IPS DF 19.7 (cell line): ENCODE results near the gene EEFSEC.

Experiments used
- DNase-seq: peaks from one replicate; pipeline ENCODE4 v3.0.0-alpha.2; 2013; ENCODE audit warnings: low read depth, low spot score

Gene EEFSEC

DNA sequence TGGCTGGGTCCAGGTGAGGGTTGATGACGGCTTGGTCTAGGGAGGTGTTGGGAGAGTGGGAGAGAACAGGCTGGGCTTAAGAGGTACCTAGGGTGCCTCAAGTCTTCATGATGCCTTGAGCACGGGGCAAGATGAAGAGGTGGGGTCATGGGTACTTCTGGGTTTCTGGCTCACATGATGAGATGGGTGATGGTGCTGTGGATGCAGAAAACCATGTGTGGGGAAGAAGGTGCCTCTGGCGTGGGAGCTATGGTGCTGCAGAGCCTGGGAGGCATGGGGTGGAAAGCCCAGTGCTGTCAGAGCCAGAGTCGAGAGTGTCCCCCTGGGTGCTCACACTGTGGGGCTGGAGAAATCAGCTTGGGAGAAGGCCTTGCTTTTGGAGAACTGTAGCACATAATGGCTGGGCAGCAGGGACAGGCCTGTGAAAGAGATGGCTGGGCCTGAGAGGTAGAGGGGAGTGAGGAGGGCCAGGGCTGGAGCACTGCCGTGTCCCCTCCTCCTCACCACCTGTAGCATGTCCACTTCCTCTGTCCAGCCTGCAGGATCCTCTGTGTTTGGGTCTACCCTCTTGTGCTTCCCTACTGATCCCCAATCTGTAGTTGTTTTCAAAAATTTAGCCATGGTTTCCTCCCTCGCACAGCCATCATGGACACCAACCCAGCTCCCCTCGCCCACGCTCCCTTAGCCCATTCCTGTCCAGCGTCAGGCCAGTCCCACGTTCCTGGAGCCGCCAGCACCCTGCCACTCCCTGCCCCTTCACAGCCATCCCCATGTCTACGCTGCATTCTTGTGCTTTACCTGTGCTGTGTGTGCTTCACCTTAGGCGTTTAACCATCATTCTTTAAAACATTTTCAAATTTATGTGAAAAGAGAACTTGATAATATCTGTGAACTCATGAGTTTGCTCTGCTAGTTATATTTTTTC, 132.0 kb downstream of the EEFSEC start:
- DNase-seq = no peak

DNA sequence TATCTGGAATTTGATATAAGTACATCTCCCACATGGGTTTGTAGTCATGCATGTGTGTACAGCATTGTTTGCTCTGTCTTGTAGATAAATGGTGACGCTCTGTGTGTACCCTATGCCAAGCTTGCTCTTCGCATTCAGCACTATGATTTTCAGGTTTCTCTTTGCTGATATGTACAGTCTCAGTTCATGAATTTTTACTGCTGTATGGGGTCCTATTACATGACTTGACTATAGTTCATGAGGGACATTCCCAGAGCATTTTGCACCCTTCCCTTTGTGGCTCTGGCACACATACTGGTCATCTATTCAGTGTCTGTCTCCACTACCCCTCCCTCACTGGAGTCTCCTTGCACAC, 132.7 kb downstream of the EEFSEC start:
- DNase-seq = no peak

DNA sequence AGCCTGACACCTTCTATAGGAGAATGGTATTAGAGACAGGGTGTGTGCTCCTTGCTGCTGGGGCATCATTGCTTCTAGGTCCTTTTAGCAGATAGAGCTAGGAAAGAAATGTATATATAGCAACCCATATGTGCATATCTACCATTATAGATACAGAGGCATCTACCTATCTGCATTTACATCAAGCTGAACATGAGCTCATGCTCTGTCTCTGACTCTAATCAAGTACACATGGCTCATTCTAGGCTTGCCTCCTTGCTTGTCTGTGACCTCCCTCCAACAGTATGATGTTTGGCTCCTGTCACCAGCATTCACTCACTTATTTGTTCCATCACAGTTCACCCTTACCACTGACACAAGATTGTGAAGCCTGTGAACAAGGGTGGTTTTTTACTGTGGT, 133.4 kb downstream of the EEFSEC start:
- no peak for DNase-seq

DNA sequence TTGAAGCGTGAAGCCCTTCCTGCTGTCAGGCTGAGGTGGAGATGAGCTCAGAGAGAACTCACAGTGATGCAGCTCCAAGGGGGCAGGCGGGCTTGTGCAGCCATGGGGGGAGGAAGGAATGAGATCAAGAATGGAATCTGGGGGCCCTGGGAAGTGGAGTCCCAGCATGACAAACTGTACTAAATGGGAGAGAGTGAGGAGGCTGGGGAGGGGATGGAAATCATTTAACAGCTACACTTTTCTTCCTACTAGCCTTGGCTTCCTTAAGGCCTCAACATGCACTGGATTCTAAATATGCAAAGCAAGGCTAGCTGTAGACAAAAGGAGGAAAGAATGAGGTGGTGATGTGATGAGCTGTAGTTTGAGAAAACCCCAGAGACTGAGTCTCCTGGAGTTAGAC, 133.9 kb downstream of the EEFSEC start:
- no peak for DNase-seq

DNA sequence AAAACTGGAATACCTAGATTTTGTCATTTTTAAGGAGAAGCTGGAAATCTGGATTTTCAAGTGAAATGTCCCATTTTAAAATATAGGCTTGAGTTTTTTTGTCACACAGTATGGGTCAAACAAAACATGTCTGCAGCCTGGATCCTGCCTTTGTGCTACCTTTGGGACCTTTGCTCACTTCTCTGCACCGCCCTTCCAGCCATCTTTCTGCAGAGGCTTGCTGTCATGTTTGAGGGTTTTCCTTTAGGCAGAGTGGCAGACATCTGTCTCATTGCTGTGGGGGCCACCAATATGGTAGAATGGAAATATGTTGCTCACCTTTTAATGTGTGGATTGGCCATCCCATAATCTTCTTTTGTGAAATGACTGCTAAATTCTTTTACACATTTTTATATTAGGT, 136.3 kb downstream of the EEFSEC start:
- no peak for DNase-seq

DNA sequence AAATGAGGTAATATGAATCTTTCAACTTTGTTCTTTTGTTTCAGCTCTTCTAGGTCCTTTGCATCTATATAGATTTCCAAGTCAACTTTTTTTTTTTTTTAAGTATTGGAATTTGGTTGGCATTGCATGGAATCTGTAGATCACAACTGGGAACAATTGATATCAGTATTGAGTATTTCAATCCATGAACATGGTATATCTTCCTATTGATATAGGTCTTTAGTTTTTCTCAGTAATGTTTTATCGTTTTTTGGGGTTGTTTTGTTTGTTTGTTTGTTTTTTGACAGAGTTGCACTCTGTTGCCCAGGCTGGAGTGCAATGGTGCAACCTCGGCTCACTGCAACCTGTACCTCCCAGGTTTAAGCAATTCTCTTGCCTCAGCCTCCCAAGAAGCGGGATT, 137.2 kb downstream of the EEFSEC start:
- DNase-seq = no peak

DNA sequence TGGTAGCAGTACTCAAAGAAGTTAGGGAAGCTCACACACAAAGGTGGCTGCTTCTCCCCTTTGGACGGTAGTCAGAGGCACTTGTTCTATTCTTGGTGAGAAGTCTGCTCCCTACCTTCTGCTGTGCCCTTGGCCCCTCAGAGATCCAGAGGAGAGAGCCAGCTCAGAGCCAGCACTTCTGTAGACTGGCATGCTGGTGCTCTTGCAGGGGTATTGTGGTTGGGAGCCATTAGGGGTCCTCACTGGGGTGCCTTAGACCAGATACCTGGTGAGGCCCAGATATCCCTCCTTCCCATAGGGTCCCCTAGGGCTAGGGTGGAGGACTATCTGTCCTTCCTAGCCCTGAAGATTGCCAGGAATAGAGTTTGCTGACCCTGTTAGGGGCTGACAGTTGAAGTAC, 140.6 kb downstream of the EEFSEC start:
- DNase-seq = no peak

DNA sequence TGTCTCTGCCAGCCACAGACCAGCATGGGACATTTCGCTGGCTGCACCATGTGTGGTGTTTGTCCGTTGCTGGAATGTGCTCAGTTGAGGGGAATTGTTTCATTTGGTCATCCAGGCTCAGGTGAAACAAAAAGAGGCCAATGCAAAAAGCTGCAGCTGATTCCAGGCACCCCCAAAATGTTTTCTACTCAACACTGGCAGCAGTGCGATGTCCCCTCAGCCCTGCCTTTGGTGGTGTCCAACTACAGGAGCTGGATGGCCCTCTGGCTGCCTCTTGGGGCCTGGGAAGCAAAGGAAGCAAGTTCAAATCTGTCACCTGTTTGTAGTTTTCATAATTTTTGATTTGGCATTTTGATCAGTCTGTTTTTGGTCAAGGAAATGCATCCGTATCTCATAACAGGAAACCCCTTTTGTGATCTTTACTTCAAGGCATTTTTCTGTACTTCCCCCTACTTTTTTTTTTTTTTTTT, 141.8 kb downstream of the EEFSEC start:
- no peak for DNase-seq

DNA sequence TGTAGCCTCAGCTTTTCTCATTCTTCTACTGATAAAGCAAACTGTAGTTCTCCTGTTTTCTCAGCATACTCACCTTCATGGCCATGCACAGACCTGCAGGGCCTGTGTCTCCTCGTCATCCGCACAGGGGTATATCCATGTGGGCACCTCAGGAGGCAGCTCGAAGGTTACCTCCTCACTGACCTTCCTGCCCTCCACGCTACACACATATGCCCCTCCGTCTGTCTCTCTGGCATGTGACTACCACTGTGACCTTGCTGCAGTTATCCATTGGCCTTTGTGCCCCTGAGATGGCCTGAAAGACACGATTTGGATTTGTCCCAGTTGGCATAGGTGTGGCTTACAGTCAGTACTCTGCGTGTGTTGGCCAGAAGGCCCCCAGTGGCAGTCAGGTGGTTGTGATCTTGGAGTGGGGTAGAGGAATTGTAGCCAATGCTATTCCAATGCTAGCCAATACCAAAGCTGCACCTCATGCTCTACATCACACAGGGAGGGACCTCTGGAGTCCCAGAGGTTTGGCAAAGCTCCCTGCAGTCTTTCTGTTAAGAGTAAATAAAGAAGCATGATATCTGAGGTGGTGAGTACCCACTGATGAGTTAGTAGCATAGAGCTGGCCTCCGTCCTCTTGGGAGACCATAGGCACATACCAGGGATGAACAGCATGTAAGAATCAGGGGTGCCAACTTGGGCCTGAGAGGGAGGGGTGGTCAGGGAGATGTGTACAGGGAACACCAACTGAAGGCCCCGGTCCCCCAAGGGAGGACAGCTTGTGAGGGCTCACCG, 143.4 kb downstream of the EEFSEC start:
- DNase-seq = no peak

DNA sequence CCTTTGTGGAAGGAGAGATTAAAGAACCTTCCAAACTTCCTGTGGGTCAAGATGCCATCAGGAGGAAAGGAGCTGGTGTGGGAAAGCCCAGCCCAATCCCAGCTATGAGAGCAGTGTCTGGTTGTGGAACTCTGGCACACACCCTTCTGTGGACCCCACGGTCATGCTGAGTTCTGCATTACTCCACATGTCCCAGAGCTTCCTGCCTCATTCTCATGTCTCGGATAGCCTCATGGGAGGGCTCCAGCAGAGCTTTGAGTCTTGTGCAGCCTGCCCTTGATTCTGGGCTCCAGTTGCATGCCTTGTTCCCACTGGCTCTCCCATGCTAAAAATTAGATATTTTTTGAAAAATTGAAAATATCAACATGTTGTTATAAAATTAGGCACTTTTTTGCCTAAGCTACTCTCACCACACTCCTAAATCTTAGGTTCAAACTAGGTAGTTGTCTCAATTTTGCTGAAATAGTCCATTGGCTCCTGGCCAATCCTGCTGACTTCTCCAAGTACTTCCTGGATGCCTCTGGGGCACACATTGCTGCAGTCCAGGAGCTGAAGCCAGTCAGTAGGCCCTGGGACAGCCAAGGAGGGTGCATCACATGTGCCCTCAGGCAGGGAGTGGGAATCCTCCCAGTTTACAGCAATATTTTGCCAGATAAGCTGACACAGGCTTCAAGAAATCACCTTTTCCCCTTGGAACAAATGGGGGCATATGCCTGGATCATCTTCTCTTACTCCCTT, 144.3 kb downstream of the EEFSEC start:
- DNase-seq = no peak

DNA sequence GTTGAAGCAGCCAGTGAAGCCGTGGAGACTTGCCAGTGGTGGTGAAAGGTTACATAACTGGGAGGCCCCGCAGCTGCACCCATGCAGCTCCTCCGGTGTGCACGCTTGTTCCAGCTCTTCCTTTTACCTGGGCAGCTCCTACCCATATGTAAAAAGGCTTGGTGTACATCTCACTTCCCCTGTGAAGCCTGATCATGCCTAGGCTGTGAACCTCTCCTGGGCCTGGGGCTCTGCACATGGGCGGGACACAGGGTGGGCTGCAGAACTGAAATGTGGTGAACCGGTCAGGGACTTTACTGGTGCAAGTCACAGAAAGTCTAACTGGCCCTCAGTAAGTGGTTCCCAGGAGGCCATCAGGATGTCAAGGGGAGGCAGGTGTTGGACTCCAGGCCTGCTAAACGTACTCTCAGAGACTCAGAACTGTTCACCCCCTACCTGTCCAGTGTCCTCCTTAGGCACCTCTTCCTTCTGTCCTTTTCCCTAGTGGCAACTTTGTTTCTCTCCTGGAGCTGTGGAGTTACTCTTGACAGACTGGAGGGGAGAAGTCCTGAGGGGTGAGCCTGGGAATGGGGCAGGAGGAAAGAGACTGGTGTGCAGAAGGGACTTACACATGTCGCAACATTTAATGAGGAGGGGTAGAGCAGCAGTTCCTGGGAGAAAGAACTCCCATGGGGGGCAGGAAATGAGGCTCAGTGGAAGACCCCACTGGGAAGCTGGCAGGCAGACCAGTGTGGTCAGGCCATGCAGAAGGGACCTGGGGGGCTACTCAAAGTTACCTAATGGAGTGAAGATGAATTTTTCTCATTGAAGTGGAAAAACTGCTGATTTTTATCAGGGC, 148.1 kb downstream of the EEFSEC start:
- DNase-seq = no peak

DNA sequence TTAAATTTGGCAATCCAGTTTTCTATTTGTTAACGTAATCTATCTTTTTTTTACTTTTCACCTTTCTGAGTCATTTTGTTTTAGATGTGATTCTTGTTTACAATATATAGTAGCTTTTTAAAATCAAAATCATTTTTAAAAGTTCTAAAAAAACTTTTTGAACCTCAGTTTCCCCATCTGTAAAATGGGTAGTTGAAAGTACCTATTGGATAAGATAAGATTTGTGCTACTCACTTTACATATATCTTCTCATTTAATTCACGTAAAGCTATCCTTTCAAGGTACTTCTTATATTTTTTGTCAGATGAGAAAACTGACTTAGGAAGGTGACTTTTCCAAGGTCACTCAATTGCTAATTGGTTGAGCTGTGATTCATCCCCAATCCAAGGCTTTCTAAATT, 153.2 kb downstream of the EEFSEC start:
- no peak for DNase-seq

DNA sequence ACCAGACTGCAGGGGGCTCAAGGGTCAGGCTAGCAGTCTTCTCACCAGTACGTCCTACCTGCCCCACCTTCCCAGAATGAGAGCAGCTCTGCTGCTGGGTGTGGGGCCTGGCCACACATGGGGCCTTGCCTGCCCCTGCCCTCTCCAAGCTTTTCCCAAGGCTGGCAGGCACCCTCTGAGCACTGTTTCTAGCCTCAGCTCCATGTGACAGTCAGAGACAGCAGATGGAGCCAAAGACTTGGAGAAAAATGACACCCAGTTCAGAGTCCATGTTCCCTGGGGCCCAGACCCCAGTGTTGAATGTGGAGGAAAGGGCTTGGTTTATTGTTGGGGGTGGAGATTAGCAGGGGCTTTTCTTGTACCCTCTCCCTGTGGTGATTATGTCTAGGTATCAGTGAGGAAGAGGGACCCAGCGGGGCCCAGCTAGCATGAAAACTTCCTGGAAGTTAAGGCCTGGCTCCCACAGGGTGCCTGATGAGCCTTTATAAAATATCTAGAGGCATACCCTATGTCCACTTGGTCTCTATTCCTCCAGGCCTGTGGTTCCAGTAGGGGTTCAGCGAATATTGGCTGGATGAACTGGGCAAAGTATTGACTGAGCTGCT, 153.8 kb downstream of the EEFSEC start:
- no peak for DNase-seq

DNA sequence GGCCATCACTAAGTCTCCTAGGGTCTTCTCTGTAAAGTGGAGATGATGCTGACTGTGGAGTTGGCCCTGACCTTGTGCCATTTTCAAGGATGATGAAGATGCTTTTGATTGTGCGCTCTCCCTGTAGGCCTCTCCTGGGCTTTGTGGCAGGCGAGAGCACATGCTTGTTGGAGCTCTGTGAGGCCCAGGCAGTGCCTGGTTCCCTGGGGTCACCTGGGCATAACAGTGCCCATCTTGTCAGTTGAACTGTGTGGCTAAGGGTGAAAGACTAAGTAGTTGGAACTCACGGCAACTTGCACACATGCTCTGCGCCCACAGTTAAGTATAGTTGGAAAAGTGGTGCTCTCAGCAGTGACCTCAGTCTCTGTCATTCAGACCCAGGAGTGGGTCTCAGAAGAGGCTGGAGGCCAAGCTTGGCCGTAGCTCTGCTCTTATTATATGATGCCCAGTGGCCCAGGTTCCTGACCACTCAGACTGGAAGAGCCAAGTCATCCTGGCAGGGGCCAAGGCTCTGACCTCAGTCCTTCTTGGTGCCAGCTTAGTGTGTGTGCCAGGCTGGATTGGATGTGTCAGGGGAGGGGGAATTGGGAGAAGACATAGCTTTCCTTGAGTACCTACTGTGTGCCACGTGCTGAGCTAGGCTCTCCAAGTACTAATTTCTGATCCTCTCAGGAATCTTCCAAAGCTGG, 154.6 kb downstream of the EEFSEC start:
- DNase-seq = no peak

DNA sequence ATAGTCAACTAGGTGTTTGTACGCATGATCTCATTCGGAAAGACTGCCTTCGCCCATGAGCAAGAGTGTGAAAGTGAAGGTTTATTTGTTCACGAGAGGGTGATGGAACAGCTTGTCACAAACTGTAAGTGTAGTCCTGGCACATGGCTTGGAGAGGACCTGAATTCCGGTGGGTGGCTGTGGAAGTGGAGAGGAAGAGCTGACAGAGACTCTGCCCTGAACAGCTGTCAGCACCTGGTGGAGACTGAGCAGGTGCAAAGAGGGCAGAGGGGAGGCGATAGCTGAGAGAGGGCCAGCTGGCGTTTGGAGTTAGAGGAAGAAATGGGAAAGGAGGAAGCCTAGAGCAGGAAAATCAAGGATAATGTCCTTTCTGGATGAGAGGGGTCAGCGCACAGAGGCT, 155.7 kb downstream of the EEFSEC start:
- no peak for DNase-seq

DNA sequence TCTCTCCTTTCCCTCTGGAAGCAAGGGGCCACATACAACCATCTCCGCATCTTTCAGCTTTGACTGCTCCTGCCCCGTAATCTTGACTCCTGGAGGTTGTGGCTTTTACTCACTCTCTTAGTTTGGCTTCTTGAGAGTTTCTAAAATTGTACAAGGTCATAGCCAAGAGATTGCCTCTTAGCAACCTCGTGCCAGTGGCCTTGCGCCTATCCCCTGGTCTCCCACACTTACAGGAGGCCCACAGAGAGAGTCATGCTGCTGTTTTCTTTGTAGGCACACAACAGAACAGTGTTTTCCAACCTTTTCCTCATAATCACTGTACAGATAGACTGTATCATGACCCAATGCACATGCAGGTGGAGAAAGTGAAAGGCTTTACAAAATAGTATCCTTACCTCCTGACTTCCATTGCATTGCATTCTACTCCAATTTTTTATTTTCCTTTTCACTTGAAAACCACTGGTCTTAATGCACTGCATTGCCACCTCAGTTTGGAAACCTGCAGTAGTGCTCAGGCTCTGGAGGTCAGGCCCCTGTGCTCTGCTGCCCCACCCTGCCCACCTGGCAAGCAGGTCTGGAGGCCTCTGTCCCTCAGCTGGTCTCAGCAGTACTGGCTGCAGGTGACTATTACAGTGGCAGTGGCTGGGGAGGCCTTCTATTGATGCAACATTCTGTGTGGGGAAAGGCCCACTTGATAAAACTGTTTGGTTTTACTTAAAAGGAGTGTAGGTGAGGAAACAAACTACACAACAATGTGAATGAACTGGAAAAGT, 157.2 kb downstream of the EEFSEC start:
- no peak for DNase-seq

DNA sequence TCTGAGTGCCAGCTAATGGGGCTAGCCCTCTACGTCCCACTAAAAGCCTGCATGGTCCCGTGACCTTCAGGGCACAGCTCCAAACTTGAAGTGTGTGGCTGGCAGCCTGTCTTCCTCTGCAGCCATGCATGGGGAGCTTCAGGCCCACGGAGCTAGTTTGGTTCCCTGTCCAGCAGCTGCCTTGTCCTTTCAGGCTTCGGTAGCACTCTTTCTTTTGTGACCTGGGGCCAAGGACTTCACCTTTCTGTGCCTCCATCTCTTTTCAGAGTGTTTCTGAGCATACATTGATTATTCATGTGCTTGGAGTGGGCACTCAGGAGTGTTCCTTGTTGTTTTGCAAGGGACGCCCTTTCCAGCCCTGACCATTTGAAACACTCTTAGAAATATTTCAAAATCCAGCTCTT, 158.2 kb downstream of the EEFSEC start:
- no peak for DNase-seq

DNA sequence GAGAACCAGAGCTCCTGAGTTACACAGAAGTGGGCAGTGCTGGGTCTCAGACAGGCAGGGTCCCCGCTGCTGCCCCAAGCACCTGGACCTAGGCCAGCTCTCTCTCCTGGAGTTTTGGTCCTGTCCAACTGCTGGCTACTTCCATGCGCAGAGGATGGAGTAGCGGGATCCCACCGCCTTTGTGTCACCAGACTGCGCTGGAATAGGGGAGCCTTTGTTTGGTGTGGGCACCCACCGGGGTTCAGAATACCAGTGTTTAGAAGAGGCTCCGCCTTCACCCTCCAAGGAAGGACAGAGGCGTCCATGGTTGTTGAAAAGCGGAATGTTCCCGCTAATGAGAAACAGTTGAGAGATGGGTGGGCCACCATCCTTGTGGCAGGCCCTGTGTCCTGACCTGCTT, 159.0 kb downstream of the EEFSEC start:
- no peak for DNase-seq

DNA sequence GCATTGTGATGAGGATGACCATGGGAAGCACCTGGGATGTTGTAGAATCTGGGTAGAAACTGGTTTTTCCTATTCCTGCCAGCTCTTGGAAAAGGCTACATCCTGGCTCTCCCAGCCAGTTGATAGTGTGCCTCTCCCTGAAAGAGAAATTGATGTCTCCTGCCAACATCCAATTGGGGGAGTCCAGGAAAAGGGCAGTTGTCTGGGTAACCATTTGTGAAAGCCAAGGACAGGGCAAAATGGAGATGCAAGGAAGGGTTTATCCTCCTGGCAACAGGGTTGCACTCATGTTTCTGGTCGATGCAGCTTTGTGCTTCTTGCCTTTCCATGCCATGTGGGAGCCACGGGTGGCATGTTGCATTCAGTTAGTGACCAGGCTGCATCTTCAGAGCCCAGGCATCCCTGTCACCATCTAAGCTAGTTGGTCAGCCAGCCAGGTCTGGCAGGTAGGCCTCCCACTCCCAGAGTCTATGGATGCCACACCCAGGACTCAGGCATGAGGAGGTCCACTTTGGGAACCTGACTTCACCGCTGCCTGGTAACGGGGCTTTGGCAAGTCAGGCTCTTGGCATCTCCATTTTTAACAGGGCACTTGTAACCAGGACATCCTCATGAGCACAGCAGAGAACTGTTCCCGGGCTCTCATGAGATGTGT, 159.9 kb downstream of the EEFSEC start:
- DNase-seq = no peak
